CD14-positive monocyte (primary cell): ENCODE results near the gene PECR. TPM values are rescaled to one million over a fixed set of nuclear protein-coding genes. Genes with fewer than 3 reads are reported as not detected.

Experiments
- DNase-seq, 3 donors: peaks; one replicate each; pipeline ENCODE4 v3.0.0-alpha.2; 2011 to 2022
- H2AFZ ChIP-seq: 2 replicates; pipeline ENCODE4 v1.6.0; 2012; ENCODE audit warnings: mild to moderate bottlenecking, low read depth, low read length, inconsistent platforms; ENCODE audit not compliant: insufficient read depth, poor library complexity, severe bottlenecking
- H3K27ac ChIP-seq, 2 donors: 1 replicate in 1 of 2; 2 replicates in 1 of 2; pipeline ENCODE4 v1.5.1; 2012 to 2013; ENCODE audit warnings: low read length in 2 of 2, control low read depth in 1 of 2, inconsistent platforms in 1 of 2, low read depth in 1 of 2, mild to moderate bottlenecking in 1 of 2
- H3K27me3 ChIP-seq, 2 donors: one replicate each; pipeline versions ENCODE4 v1.6.0 to v1.6.1; 2011 to 2013; ENCODE audit warnings: low read length in 2 of 2; ENCODE audit not compliant: control insufficient read depth in 2 of 2, insufficient read depth in 2 of 2
- H3K36me3 ChIP-seq, 2 donors: replicated peaks in 1 of 2; 1 replicate in 1 of 2; 2 replicates in 1 of 2; pipeline versions ENCODE4 v1.5.1 to v1.6.1; 2012 to 2013; ENCODE audit warnings: low read length in 2 of 2, control low read depth in 1 of 2, inconsistent platforms in 1 of 2, mild to moderate bottlenecking in 1 of 2; ENCODE audit not compliant: insufficient read depth in 2 of 2, control insufficient read depth in 1 of 2
- H3K4me1 ChIP-seq, 2 donors: 1 replicate in 1 of 2; 2 replicates in 1 of 2; pipeline versions ENCODE4 v1.5.1 to v1.6.1; 2012 to 2013; ENCODE audit warnings: low read length in 2 of 2, control low read depth in 1 of 2, inconsistent platforms in 1 of 2, mild to moderate bottlenecking in 1 of 2, moderate library complexity in 1 of 2; ENCODE audit not compliant: insufficient read depth in 2 of 2, control insufficient read depth in 1 of 2
- H3K4me2 ChIP-seq: replicated peaks from 2 replicates; pipeline ENCODE3; 2012; ENCODE audit warnings: low read length, moderate library complexity, mild to moderate bottlenecking; ENCODE audit not compliant: poor library complexity, severe bottlenecking; ENCODE audit errors: extremely low read depth
- H3K4me3 ChIP-seq, 3 experiments: fragments of 200-600 bp in 1 of 3; sonication (generic) in 1 of 3; replicated peaks in 1 of 3; 1 replicate in 2 of 3; 2 replicates in 1 of 3; pipeline ENCODE4 v1.5.1; 2011 to 2013; ENCODE audit warnings: low read length in 3 of 3, mild to moderate bottlenecking in 3 of 3, control low read depth in 2 of 3, low read depth in 2 of 3, inconsistent platforms in 1 of 3, moderate library complexity in 1 of 3
- H3K79me2 ChIP-seq: 2 replicates; pipeline ENCODE4 v1.6.0; 2012; ENCODE audit warnings: mild to moderate bottlenecking, control low read depth, inconsistent platforms, low read length, moderate library complexity; ENCODE audit not compliant: insufficient read depth
- H3K9ac ChIP-seq: 2 replicates; pipeline ENCODE4 v1.6.0; 2017; ENCODE audit warnings: low read length, mild to moderate bottlenecking; ENCODE audit not compliant: insufficient read depth, poor library complexity, severe bottlenecking
- H3K9me3 ChIP-seq, 2 donors: replicated peaks in 1 of 2; 1 replicate in 1 of 2; 2 replicates in 1 of 2; pipeline versions ENCODE4 v1.5.1 to v1.6.1; 2012 to 2013; ENCODE audit warnings: low read length in 2 of 2, control low read depth in 1 of 2; ENCODE audit not compliant: control insufficient read depth in 1 of 2, insufficient read depth in 1 of 2
- H4K20me1 ChIP-seq: 2 replicates; pipeline ENCODE4 v1.6.0; 2012; ENCODE audit warnings: mild to moderate bottlenecking, low read length, control low read depth, moderate library complexity; ENCODE audit not compliant: insufficient read depth
- H3K27ac Mint-ChIP-seq, 7 donors: one replicate each; pipeline ENCODE4 v1.8.0; 2020; ENCODE audit warnings: mild to moderate bottlenecking in 7 of 7, mixed read lengths in 7 of 7, moderate library complexity in 6 of 7, inconsistent platforms in 2 of 7
- H3K27me3 Mint-ChIP-seq, 3 donors: one replicate each; pipeline ENCODE4 v1.8.0; 2021 to 2022; ENCODE audit warnings: low read depth in 3 of 3, mild to moderate bottlenecking in 3 of 3, mixed read lengths in 3 of 3, moderate library complexity in 3 of 3, inconsistent platforms in 1 of 3
- H3K36me3 Mint-ChIP-seq, 2 donors: one replicate each; pipeline ENCODE4 v1.8.0; 2020; ENCODE audit warnings: mixed read lengths in 2 of 2, inconsistent platforms in 1 of 2, mild to moderate bottlenecking in 1 of 2
- H3K4me1 Mint-ChIP-seq: one replicate; pipeline ENCODE4 v1.8.0; 2020; ENCODE audit warnings: mild to moderate bottlenecking, mixed read lengths
- H3K4me3 Mint-ChIP-seq, 2 donors: one replicate each; pipeline ENCODE4 v1.8.0; 2020; ENCODE audit warnings: mild to moderate bottlenecking in 2 of 2, mixed read lengths in 2 of 2, moderate library complexity in 1 of 2
- H3K9me3 Mint-ChIP-seq, 7 donors: one replicate each; pipeline ENCODE4 v1.8.0; 2020 to 2022; ENCODE audit warnings: mixed read lengths in 7 of 7, mild to moderate bottlenecking in 6 of 7, moderate library complexity in 6 of 7, inconsistent platforms in 2 of 7
- WGBS: methylation state at CpG from one replicate; pipeline ENCODE4 v1.1.5; 2013; ENCODE audit warnings: missing lambda C conversion rate; ENCODE audit not compliant: insufficient coverage; 5-methylcytosine and 5-hydroxymethylcytosine counted together
- intact Hi-C, 2 donors: fragments of 100-400 bp; cut with micrococcal nuclease; formaldehyde crosslinking; loops; one replicate each; pipeline versions ENCODE4 v1.15.0 to v1.15.1; 2023
- polyA plus RNA-seq, 3 donors: library from polyadenylated mRNA; depleted of rRNA in 1 of 3; unstranded in 2 of 3; stranded (reverse) in 1 of 3; fragments of 300-500 nt in 2 of 3; fragments of >200 nt in 1 of 3; fragmentation: Illumina TruSeq in 2 of 3; gene quantifications; 1 replicate in 2 of 3; 2 replicates in 1 of 3; pipeline ENCODE4 v1.2.3, GENCODE V29; 2012 to 2021
- TF ChIP-seq, protein P1 (sequence below): fragments of 200-600 bp; IDR thresholded peaks from one replicate; pipeline ENCODE4 v1.8.0; 2022; ENCODE audit warnings: antibody characterized with exemption, mild to moderate bottlenecking

PECR gene
- polyA plus RNA-seq, 3 donors, result 7.4 to 16.9 (median 12.3) TPM

DNA sequence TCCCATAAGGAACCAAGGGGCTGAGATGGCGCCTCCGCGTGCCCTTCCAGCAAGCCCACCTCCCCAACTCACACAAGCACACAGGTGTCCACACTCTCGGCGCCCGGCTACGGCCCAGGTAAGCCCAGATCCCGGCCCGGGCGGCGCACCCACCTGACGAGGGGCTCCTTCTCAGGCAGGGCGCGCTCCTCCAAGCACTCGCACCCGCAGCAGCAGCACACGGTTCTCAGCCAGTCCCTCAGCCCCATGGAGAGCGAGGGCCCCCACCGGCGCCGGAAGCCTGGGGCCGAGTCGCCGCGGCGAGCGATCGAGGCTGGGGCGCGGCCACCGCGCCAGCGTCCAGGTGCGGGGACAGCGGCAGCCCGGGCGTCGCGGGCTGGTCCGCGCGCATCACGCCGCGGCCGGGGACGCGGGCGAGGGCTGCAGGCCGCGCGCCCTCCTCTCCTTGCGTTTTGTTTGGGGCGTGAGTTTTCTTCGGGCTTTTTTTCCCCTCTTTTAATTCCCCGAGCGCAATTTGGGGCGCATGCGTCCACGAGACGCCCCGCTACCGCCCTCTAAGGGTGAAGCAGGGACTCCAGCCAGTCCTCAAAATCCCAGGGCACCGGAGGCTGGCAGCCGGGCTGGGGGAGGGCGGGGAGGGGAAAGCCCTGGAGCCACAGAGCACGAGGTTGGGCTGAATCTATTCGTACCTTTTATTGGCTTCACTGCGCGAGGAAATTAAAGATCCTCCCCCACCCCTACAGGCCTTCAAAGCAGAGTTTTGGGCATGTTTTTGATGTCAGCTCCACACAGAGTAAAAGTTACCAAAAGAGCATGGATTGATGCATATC lies 68.3 kb downstream of the PECR start, which contains the start of gene MREG:
Gene MREG (minus strand): TSS at position 472 of the 830 bp plus-strand sequence. CDS start 224 bp downstream, at position 248.
- H4K20me1 ChIP-seq, result no peaks in the 10 kb centered on the region

DNA sequence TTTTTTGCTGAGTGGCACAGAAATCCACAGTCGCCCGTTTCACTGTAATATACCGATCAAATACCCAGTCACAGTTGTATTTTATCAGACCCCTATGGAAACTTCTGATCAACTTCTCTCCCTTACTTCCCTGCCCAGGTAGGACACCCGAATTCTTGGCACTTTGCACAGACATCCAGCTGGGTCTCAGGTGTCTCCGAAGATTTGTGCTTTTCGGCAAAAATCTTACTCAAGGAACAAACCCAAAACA lies 68.9 kb downstream of the PECR start:
- no peak for DNase-seq
- TF ChIP-seq, protein P1, sequence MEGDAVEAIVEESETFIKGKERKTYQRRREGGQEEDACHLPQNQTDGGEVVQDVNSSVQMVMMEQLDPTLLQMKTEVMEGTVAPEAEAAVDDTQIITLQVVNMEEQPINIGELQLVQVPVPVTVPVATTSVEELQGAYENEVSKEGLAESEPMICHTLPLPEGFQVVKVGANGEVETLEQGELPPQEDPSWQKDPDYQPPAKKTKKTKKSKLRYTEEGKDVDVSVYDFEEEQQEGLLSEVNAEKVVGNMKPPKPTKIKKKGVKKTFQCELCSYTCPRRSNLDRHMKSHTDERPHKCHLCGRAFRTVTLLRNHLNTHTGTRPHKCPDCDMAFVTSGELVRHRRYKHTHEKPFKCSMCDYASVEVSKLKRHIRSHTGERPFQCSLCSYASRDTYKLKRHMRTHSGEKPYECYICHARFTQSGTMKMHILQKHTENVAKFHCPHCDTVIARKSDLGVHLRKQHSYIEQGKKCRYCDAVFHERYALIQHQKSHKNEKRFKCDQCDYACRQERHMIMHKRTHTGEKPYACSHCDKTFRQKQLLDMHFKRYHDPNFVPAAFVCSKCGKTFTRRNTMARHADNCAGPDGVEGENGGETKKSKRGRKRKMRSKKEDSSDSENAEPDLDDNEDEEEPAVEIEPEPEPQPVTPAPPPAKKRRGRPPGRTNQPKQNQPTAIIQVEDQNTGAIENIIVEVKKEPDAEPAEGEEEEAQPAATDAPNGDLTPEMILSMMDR, result no peak
- 0% methylated on average over 5 of the region's 6 CpGs for WGBS
- no peak overlapping the region for H3K27ac ChIP-seq
- no peaks in the 10 kb centered on the region for H3K79me2 ChIP-seq
- peak overlapping the region in 1 of 7 donors; percentile 76 for H3K27ac Mint-ChIP-seq
- peaks cover 7 to 12% of the 10 kb centered on the region in 2 donors for H3K4me1 ChIP-seq
- H3K36me3 ChIP-seq, result no peaks in the 10 kb centered on the region
- H3K4me3 Mint-ChIP-seq, result peak overlapping the region; percentile 79 to 91
- no peaks in the 10 kb centered on the region for H4K20me1 ChIP-seq
- peak overlapping the region; percentile 24 to 74 (median 30) for H3K4me3 ChIP-seq
- H2AFZ ChIP-seq, result peak overlapping the region; percentile 73
- H3K9ac ChIP-seq, result peak overlapping the region; percentile 57
- H3K27me3 ChIP-seq, result peaks cover 9 to 15% of the 10 kb centered on the region in 2 donors
- peaks cover 9 to 14% (median 14%) of the 10 kb centered on the region in 3 donors for H3K27me3 Mint-ChIP-seq
- peaks cover 17% of the 10 kb centered on the region for H3K4me1 Mint-ChIP-seq
- H3K9me3 ChIP-seq, result no peaks in the 10 kb centered on the region
- H3K9me3 Mint-ChIP-seq, result peaks cover 0 to 2% (median 0%) of the 10 kb centered on the region in 7 donors
- H3K36me3 Mint-ChIP-seq, result peaks cover 5 to 16% of the 10 kb centered on the region in 2 donors
- peak overlapping the region; percentile 85 for H3K4me2 ChIP-seq
- intact Hi-C loops, result no loop called here

More for the DNA sequence above, 68.3 kb downstream of the PECR start, which contains the start of gene MREG:
- Histone ChIP-seq H3K4me2 (peak within 1 kb of the TSS; percentile 85), H3K36me3 (no peaks in the 10 kb centered on the region), H3K9me3 (no peaks in the 10 kb centered on the region), H3K9ac (peak within 1 kb of the TSS; percentile 57), H3K27ac (no peak within 1 kb of the TSS), H3K4me3 (peak within 1 kb of the TSS; percentile 24 to 74 (median 30)), H2AFZ (peak within 1 kb of the TSS; percentile 73), H3K79me2 (no peaks in the 10 kb centered on the region), H3K4me1 (peaks cover 7 to 12% of the 10 kb centered on the region in 2 donors), H3K27me3 (peaks cover 9 to 15% of the 10 kb centered on the region in 2 donors)
- peaks cover 0 to 3% (median 0%) of the 10 kb centered on the region in 7 donors for H3K9me3 Mint-ChIP-seq
- DNase-seq, result peak; percentile 29 to 66 (median 46)
- H3K4me3 Mint-ChIP-seq, result peak within 1 kb of the TSS; percentile 79 to 91
- H3K27me3 Mint-ChIP-seq, result peaks cover 9 to 14% (median 14%) of the 10 kb centered on the region in 3 donors
- intact Hi-C loops, result no loop called here
- H3K4me1 Mint-ChIP-seq, result peaks cover 17% of the 10 kb centered on the region
- H3K27ac Mint-ChIP-seq, result peak within 1 kb of the TSS in 2 of 7 donors; percentile 40 to 76
- TF ChIP-seq, protein P1, result peak; percentile 61
- peaks cover 5 to 17% of the 10 kb centered on the region in 2 donors for H3K36me3 Mint-ChIP-seq
- under 1% methylated on average over 43 of the region's 70 CpGs for WGBS
